OCI-LY3 (cell line): ENCODE measurements around the gene ANKRD28.
"Not testable (repeated sequence)": the region's sequence is repeated elsewhere in the genome, so short reads cannot be mapped to it uniquely, and the experiment has no call there.

Source experiments
- H2AFZ ChIP-seq: fragments of 200-600, 300-600 bp; shearing (Covaris generic); 2 replicates; pipeline ENCODE4 v1.6.0; 2014; ENCODE audit warnings: antibody characterized with exemption, low read depth, low read length
- H3K27ac ChIP-seq: fragments of 200-600, 300-600 bp; sonication (generic); 2 replicates; pipeline ENCODE4 v1.5.1; 2014; ENCODE audit warnings: mild to moderate bottlenecking, low read length, moderate library complexity, mixed read lengths
- H3K27me3 ChIP-seq: fragments of 200-600, 300-600 bp; sonication (generic); 2 replicates; pipeline ENCODE4 v1.6.1; 2014; ENCODE audit warnings: low read depth, low read length, mixed read lengths
- H3K36me3 ChIP-seq: fragments of 200-600, 300-600 bp; sonication (generic); replicated peaks from 2 replicates; pipeline ENCODE3; 2014; ENCODE audit warnings: low read depth, low read length, mixed read lengths
- H3K4me1 ChIP-seq: fragments of 300-600, 200-600 bp; sonication (generic); 2 replicates; pipeline ENCODE4 v1.6.1; 2014; ENCODE audit warnings: low read length, mixed read lengths
- H3K4me2 ChIP-seq: fragments of 200-600, 300-600 bp; sonication (generic); 2 replicates; pipeline ENCODE4 v1.6.1; 2014; ENCODE audit warnings: low read length, mixed read lengths
- H3K4me3 ChIP-seq: fragments of 300-600, 200-600 bp; sonication (generic); 2 replicates; pipeline ENCODE4 v1.5.1; 2014; ENCODE audit warnings: antibody characterized with exemption, mild to moderate bottlenecking, low read length, moderate library complexity
- H3K79me2 ChIP-seq: fragments of 300-600, 200-600 bp; shearing (Covaris generic); 2 replicates; pipeline ENCODE4 v1.6.1; 2014; ENCODE audit warnings: mild to moderate bottlenecking, low read length, mixed read lengths
- H3K9ac ChIP-seq: fragments of 300-600, 200-600 bp; shearing (Covaris generic); 2 replicates; pipeline ENCODE4 v1.6.0; 2014; ENCODE audit warnings: mild to moderate bottlenecking, low read length, moderate library complexity
- H3K9me3 ChIP-seq: fragments of 200-600, 300-600 bp; shearing (Covaris generic); 2 replicates; pipeline ENCODE4 v1.6.1; 2014; ENCODE audit warnings: low read length, mixed read lengths; ENCODE audit not compliant: insufficient read depth
- H4K20me1 ChIP-seq: fragments of 200-600, 300-600 bp; sonication (generic); 2 replicates; pipeline ENCODE4 v1.6.1; 2016; ENCODE audit warnings: low read length, mixed read lengths; ENCODE audit not compliant: insufficient read depth
- CTCF ChIP-seq: fragments of 200-600, 300-600 bp; sonication (generic); IDR thresholded peaks from 2 replicates; pipeline ENCODE4 v1.5.1; 2014; ENCODE audit warnings: antibody characterized with exemption, low read length, low read depth
- EZH2phosphoT487 ChIP-seq: fragments of 200-600 bp; shearing (Covaris generic); IDR thresholded peaks from 2 replicates; pipeline ENCODE4 v1.6.1; 2018; ENCODE audit warnings: antibody characterized with exemption, mixed run types, low read depth

Gene ANKRD28

GRCh38 chr3:15628967-15629366, 168.8 kb downstream of the ANKRD28 start:
- Histone ChIP-seq H4K20me1 (no peaks in the 10 kb centered on the region), H3K36me3 (no peaks in the 10 kb centered on the region), H3K9me3 (no peaks in the 10 kb centered on the region), H3K4me2 (no peak overlapping the region), H3K27ac (no peak overlapping the region), H3K4me1 (peaks cover 21% of the 10 kb centered on the region), H3K4me3 (no peak overlapping the region), H3K79me2 (no peaks in the 10 kb centered on the region), H2AFZ (no peak overlapping the region), H3K9ac (no peak overlapping the region), H3K27me3 (0 out of 2 replicates have a peak, but pooled peaks cover 2% of the 10 kb centered on the region)
- TF ChIP-seq CTCF (no peak), EZH2phosphoT487 (no peak)

GRCh38 chr3:15623535-15624440, 174.0 kb downstream of the ANKRD28 start:
- H3K9me3 ChIP-seq = peaks cover 4% of the 10 kb centered on the region; the same call in 1 of the 2 replicates
- H3K79me2 ChIP-seq = no peaks in the 10 kb centered on the region
- no peaks in the 10 kb centered on the region for H4K20me1 ChIP-seq
- H2AFZ ChIP-seq = no peak overlapping the region
- no peak overlapping the region for H3K27ac ChIP-seq
- no peak overlapping the region for H3K4me2 ChIP-seq
- H3K4me1 ChIP-seq = no peaks in the 10 kb centered on the region
- no peaks in the 10 kb centered on the region for H3K36me3 ChIP-seq
- TF ChIP-seq CTCF = no peak
- no peak for TF ChIP-seq EZH2phosphoT487
- H3K4me3 ChIP-seq = no peak overlapping the region
- H3K9ac ChIP-seq = no peak overlapping the region
- H3K27me3 ChIP-seq = 0 out of 2 replicates have a peak, but pooled peaks cover under 1% of the 10 kb centered on the region

- H4K20me1 ChIP-seq, H3K27ac ChIP-seq, H3K9me3 ChIP-seq: not testable (repeated sequence)
Measured at GRCh38 chr3:15619659-15620464, 177.9 kb downstream of the ANKRD28 start.

More at GRCh38 chr3:15619659-15620464, 177.9 kb downstream of the ANKRD28 start:
- not testable (repeated sequence) for H3K4me3 ChIP-seq, H3K9ac ChIP-seq, H3K27me3 ChIP-seq, H3K36me3 ChIP-seq, H2AFZ ChIP-seq, H3K4me1 ChIP-seq, H3K79me2 ChIP-seq, H3K4me2 ChIP-seq
